ENCODE data around the gene CARMIL3.

GRCh38 chr14:24069411-24069735, 17.6 kb downstream of the CARMIL3 start:
- TF ChIP-seq, protein P1, sequence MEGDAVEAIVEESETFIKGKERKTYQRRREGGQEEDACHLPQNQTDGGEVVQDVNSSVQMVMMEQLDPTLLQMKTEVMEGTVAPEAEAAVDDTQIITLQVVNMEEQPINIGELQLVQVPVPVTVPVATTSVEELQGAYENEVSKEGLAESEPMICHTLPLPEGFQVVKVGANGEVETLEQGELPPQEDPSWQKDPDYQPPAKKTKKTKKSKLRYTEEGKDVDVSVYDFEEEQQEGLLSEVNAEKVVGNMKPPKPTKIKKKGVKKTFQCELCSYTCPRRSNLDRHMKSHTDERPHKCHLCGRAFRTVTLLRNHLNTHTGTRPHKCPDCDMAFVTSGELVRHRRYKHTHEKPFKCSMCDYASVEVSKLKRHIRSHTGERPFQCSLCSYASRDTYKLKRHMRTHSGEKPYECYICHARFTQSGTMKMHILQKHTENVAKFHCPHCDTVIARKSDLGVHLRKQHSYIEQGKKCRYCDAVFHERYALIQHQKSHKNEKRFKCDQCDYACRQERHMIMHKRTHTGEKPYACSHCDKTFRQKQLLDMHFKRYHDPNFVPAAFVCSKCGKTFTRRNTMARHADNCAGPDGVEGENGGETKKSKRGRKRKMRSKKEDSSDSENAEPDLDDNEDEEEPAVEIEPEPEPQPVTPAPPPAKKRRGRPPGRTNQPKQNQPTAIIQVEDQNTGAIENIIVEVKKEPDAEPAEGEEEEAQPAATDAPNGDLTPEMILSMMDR (conservative IDR thresholded peaks at IDR 0.05), result no peak
- TF ChIP-seq ZFX (IDR thresholded peaks at IDR 0.05), result no peak

Data from C4-2B (cell line).